CD4-positive, alpha-beta T cell (primary cell): Measurements from ENCODE around the gene DUOXA1. TPM values are rescaled to one million over a fixed set of nuclear protein-coding genes. Genes with fewer than 3 reads are reported as not detected.
"Not testable (repeated sequence)": the region's sequence is repeated elsewhere in the genome, so short reads cannot be mapped to it uniquely, and the experiment has no call there.

Experiments used
- ATAC-seq: fragments of 200-7000 bp; cut with Tn5 transposase; one replicate; pipeline ENCODE4 v1.10.0; 2022; ENCODE audit warnings: mild to moderate bottlenecking; ENCODE audit not compliant: poor library complexity
- CTCF ChIA-PET: fragments of 350-600 bp; sonication (Branson Sonifier 250); formaldehyde crosslinking; loops from one replicate; lab custom pipeline; 2021; ENCODE audit warnings: antibody characterized with exemption, inconsistent platforms; lab: Charles Lee
- POLR2A ChIA-PET: fragments of 350-600 bp; sonication (Branson Sonifier 250); formaldehyde crosslinking; loops from one replicate; lab custom pipeline; 2021; ENCODE audit warnings: antibody characterized with exemption, inconsistent platforms; lab: Charles Lee
- DNase-seq, 14 experiments: peaks; one replicate each; pipeline ENCODE4 v3.0.0-alpha.2; 2013 to 2020; ENCODE audit warnings: mixed read lengths in 2 of 14
- H3K27ac ChIP-seq, 2 donors: one replicate each; pipeline versions ENCODE4 v1.5.1 to v1.7.0; 2013; ENCODE audit warnings: low read length in 2 of 2, low read depth in 1 of 2, mild to moderate bottlenecking in 1 of 2
- H3K27me3 ChIP-seq, 2 experiments: 1 replicate in 1 of 2; 2 replicates in 1 of 2; pipeline versions ENCODE4 v1.6.1 to v1.7.0; 2013; ENCODE audit warnings: low read length in 2 of 2, control low read depth in 1 of 2, mild to moderate bottlenecking in 1 of 2, moderate library complexity in 1 of 2; ENCODE audit not compliant: insufficient read depth in 2 of 2, control insufficient read depth in 1 of 2
- H3K36me3 ChIP-seq: one replicate; pipeline ENCODE4 v1.6.1; 2013; ENCODE audit warnings: low read length, control low read depth; ENCODE audit not compliant: insufficient read depth
- H3K4me1 ChIP-seq: one replicate; pipeline ENCODE4 v1.6.1; 2013; ENCODE audit warnings: low read length, control low read depth; ENCODE audit not compliant: insufficient read depth
- H3K4me3 ChIP-seq: one replicate; pipeline ENCODE4 v1.5.1; 2013; ENCODE audit warnings: mild to moderate bottlenecking, low read length, moderate library complexity
- H3K9me3 ChIP-seq, 2 experiments: 1 replicate in 1 of 2; 2 replicates in 1 of 2; pipeline versions ENCODE4 v1.6.1 to v1.7.0; 2013; ENCODE audit warnings: low read length in 2 of 2, mild to moderate bottlenecking in 2 of 2, control low read depth in 1 of 2, moderate library complexity in 1 of 2; ENCODE audit not compliant: control insufficient read depth in 1 of 2, insufficient read depth in 1 of 2
- H3K27ac Mint-ChIP-seq: one replicate; pipeline ENCODE4 v1.8.0; 2020; ENCODE audit warnings: mixed read lengths
- H3K27me3 Mint-ChIP-seq: one replicate; pipeline ENCODE4 v1.8.0; 2021; ENCODE audit warnings: mixed read lengths
- H3K36me3 Mint-ChIP-seq: one replicate; pipeline ENCODE4 v1.8.0; 2021; ENCODE audit warnings: low read depth, mixed read lengths
- H3K4me1 Mint-ChIP-seq: one replicate; pipeline ENCODE4 v1.8.0; 2021; ENCODE audit warnings: low read depth, mixed read lengths
- H3K4me3 Mint-ChIP-seq: one replicate; pipeline ENCODE4 v1.8.0; 2020; ENCODE audit warnings: mild to moderate bottlenecking, mixed read lengths
- H3K9me3 Mint-ChIP-seq: one replicate; pipeline ENCODE4 v1.8.0; 2020; ENCODE audit warnings: mixed read lengths
- intact Hi-C, 2 experiments: fragments of 100-400 bp; cut with DNase I in 1 of 2; cut with micrococcal nuclease in 1 of 2; formaldehyde crosslinking; loops; one replicate each; pipeline versions ENCODE4 v1.15.1 to v1.9.0; 2023 to 2025; cut with DNase I, micrococcal nuclease
- total RNA-seq, 174 experiments: library from RNA in 2 of 174; stranded (reverse) in 2 of 174; gene quantifications; one replicate each; pipeline ENCODE4 v1.2.3 and lab custom pipeline; 2021 to 2026

The DUOXA1 gene
- total RNA-seq, 2 experiments from 2014 or later, result 0.44 to 1.0 TPM

GRCh38 chr15:45075440-45076320, 54.0 kb downstream of the DUOXA1 start:
- ATAC-seq, H3K27me3 Mint-ChIP-seq, CTCF ChIA-PET, H3K9me3 Mint-ChIP-seq, H3K36me3 ChIP-seq, DNase-seq, H3K27ac ChIP-seq, H3K4me1 Mint-ChIP-seq, H3K27ac Mint-ChIP-seq, H3K27me3 ChIP-seq, H3K4me3 Mint-ChIP-seq, H3K36me3 Mint-ChIP-seq, H3K9me3 ChIP-seq, H3K4me1 ChIP-seq, POLR2A ChIA-PET, H3K4me3 ChIP-seq: not testable (repeated sequence)
- intact Hi-C loops, result loop anchor here in 1 of 2 experiments (10.0 kb wide), 1 partner anchor 251 kb away; no protein-coding TSS in a partner anchor

GRCh38 chr15:45073602-45074001, 56.1 kb downstream of the DUOXA1 start:
- H3K27ac ChIP-seq, H3K4me1 Mint-ChIP-seq, CTCF ChIA-PET, H3K4me3 Mint-ChIP-seq, H3K9me3 ChIP-seq, H3K27ac Mint-ChIP-seq, H3K9me3 Mint-ChIP-seq, H3K27me3 ChIP-seq, H3K4me3 ChIP-seq, DNase-seq, H3K36me3 ChIP-seq, H3K4me1 ChIP-seq, POLR2A ChIA-PET, ATAC-seq, H3K27me3 Mint-ChIP-seq: not testable (repeated sequence)
- H3K36me3 Mint-ChIP-seq, result peaks cover 12% of the 10 kb centered on the region
- intact Hi-C loops, result loop anchor here in 1 of 2 experiments (10.0 kb wide), 1 partner anchor 249 kb away; no protein-coding TSS in a partner anchor

GRCh38 chr15:45069942-45070360, 59.7 kb downstream of the DUOXA1 start:
- H3K9me3 ChIP-seq, H3K27me3 ChIP-seq, H3K27me3 Mint-ChIP-seq, H3K27ac Mint-ChIP-seq, POLR2A ChIA-PET, H3K9me3 Mint-ChIP-seq, DNase-seq, H3K27ac ChIP-seq, H3K4me3 Mint-ChIP-seq, H3K4me1 ChIP-seq, H3K4me1 Mint-ChIP-seq, CTCF ChIA-PET, H3K36me3 ChIP-seq, ATAC-seq, H3K4me3 ChIP-seq: not testable (repeated sequence)
- intact Hi-C loops, result loop anchor here in 1 of 2 experiments (10.0 kb wide), 1 partner anchor 245 kb away; no protein-coding TSS in a partner anchor
- peaks cover 21% of the 10 kb centered on the region for H3K36me3 Mint-ChIP-seq

Other genes starting within 250 kb of the DUOXA1 start
- gene TERB2, start 173.2 kb downstream of the DUOXA1 start, total RNA-seq, result not detected
- gene SORD, start 106.7 kb downstream of the DUOXA1 start, total RNA-seq, result 1 to 10 TPM; 1.7 to 1.8 TPM
- gene DUOX2, start 15.7 kb downstream of the DUOXA1 start, total RNA-seq, result under 1 TPM; 0.05 to 0.08 TPM
- not detected for gene DUOXA2, start 15.6 kb downstream of the DUOXA1 start, total RNA-seq
- gene DUOX1, start 115 bp upstream of the DUOXA1 start, total RNA-seq, result under 1 TPM; 0.17 to 0.25 TPM
- gene SHF, start 58.1 kb upstream of the DUOXA1 start, total RNA-seq, result 1 to 10 TPM; 3.7 to 3.9 TPM
- not detected for gene SLC28A2, start 122.4 kb upstream of the DUOXA1 start, total RNA-seq
- under 1 TPM; 0.55 to 0.70 TPM for gene GATM, start 248.7 kb upstream of the DUOXA1 start, total RNA-seq